Colonic mucosa (tissue), 4 donors: ENCODE data around the gene POLDIP3. TPM values are rescaled to one million over a fixed set of nuclear protein-coding genes. Genes with fewer than 3 reads are reported as not detected.
"Not testable (repeated sequence)": the region's sequence is repeated elsewhere in the genome, so short reads cannot be mapped to it uniquely, and the experiment has no call there.

Source experiments
- DNase-seq: peaks from one replicate; pipeline ENCODE4 v3.0.0-alpha.2; 2020
- H3K27ac ChIP-seq: fragments of 200-600 bp; one replicate; pipeline ENCODE4 v1.8.0; 2021
- H3K27me3 ChIP-seq: fragments of 200-600 bp; one replicate; pipeline ENCODE4 v1.8.0; 2021
- H3K36me3 ChIP-seq: fragments of 200-600 bp; one replicate; pipeline ENCODE4 v1.8.0; 2021
- H3K4me1 ChIP-seq: fragments of 200-600 bp; one replicate; pipeline ENCODE4 v1.8.0; 2021; ENCODE audit warnings: mild to moderate bottlenecking
- H3K4me3 ChIP-seq: fragments of 200-600 bp; one replicate; pipeline ENCODE4 v1.8.0; 2021
- H3K9ac ChIP-seq, 2 donors: one replicate each; pipeline ENCODE4 v1.7.0; 2013; ENCODE audit warnings: control low read depth in 2 of 2, low read depth in 2 of 2, low read length in 2 of 2
- H3K9me3 ChIP-seq: fragments of 200-600 bp; one replicate; pipeline ENCODE4 v1.8.0; 2021
- intact Hi-C: fragments of 100-400 bp; cut with DNase I; formaldehyde crosslinking; loops from one replicate; pipeline ENCODE4 v1.14.1; 2022
- total RNA-seq, 2 donors: library from RNA; stranded (reverse); fragmentation: NEBNext Ultra II Directional in 1 of 2; extraction: Animal tissue kit (Norgen Biotek cat#: 25700) in 1 of 2; gene quantifications; one replicate each; pipeline ENCODE4 v1.2.1, GENCODE V29; 2021
- TF ChIP-seq, protein P1 (sequence below): fragments of 200-600 bp; IDR thresholded peaks from one replicate; pipeline ENCODE4 v1.8.0; 2022; ENCODE audit warnings: antibody characterized with exemption, mild to moderate bottlenecking
- donor health status: healthy.
- donor health status: DM: no; HTN: no; CAD: no.
- donor health status: DM: no; HTN: no; CAD: no.

Gene POLDIP3
- total RNA-seq, 2 donors from 2014 or later, result 55.0 to 68.2 TPM

DNA sequence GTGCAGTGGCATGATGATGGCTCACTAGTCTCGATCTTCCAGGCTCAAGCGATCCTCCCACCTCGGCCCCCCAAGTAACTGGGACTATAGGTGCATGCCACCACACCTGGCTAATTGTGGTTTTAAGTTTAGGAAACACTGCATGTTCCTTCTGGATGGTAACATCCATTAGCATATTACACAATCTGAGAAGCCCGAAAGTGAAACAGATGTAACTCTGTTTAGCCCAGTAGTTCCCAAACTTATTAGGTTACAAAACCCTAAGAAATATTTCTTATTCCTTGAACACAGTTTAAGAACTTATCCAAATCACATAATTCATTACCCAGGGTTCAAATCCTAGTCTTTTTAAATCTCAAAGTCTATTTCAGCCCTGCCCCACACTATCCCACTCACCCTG is 28.3 kb downstream of the POLDIP3 start:
- Histone ChIP-seq H3K27ac (no peak overlapping the region), H3K4me3 (no peak overlapping the region), H3K36me3 (peaks cover 14% of the 10 kb centered on the region), H3K9ac (no peak overlapping the region), H3K9me3 (no peaks in the 10 kb centered on the region), H3K27me3 (no peaks in the 10 kb centered on the region), H3K4me1 (no peaks in the 10 kb centered on the region)
- TF ChIP-seq, protein P1, sequence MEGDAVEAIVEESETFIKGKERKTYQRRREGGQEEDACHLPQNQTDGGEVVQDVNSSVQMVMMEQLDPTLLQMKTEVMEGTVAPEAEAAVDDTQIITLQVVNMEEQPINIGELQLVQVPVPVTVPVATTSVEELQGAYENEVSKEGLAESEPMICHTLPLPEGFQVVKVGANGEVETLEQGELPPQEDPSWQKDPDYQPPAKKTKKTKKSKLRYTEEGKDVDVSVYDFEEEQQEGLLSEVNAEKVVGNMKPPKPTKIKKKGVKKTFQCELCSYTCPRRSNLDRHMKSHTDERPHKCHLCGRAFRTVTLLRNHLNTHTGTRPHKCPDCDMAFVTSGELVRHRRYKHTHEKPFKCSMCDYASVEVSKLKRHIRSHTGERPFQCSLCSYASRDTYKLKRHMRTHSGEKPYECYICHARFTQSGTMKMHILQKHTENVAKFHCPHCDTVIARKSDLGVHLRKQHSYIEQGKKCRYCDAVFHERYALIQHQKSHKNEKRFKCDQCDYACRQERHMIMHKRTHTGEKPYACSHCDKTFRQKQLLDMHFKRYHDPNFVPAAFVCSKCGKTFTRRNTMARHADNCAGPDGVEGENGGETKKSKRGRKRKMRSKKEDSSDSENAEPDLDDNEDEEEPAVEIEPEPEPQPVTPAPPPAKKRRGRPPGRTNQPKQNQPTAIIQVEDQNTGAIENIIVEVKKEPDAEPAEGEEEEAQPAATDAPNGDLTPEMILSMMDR, result no peak
- DNase-seq, result no peak
- intact Hi-C loops, result no loop called here

DNA sequence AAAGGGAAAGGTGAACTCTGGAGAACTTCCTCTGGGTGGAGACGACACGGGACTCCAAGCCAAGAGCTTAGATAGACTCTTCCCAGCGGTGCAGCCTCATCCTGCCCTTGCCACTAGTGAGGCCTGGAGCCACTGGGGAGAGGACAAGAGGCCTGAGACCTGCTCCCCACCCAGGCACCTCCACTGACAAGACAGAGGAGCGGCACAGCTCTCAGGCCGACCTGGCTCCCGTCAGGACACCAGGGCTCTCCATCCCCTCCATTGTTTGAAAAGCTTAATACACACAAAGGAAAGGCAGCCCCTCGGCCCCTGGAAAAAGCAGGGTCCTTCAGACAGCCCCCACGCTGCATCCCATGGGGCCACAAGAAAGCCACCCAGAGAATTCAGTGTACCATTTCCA is 29.6 kb downstream of the POLDIP3 start:
- Histone ChIP-seq H3K27me3 (no peaks in the 10 kb centered on the region), H3K4me3 (no peak overlapping the region), H3K9ac (no peak overlapping the region), H3K36me3 (peaks cover 14% of the 10 kb centered on the region), H3K4me1 (no peaks in the 10 kb centered on the region), H3K9me3 (no peaks in the 10 kb centered on the region), H3K27ac (no peak overlapping the region)
- intact Hi-C loops, result no loop called here
- TF ChIP-seq, protein P1, result no peak
- no peak for DNase-seq

DNA sequence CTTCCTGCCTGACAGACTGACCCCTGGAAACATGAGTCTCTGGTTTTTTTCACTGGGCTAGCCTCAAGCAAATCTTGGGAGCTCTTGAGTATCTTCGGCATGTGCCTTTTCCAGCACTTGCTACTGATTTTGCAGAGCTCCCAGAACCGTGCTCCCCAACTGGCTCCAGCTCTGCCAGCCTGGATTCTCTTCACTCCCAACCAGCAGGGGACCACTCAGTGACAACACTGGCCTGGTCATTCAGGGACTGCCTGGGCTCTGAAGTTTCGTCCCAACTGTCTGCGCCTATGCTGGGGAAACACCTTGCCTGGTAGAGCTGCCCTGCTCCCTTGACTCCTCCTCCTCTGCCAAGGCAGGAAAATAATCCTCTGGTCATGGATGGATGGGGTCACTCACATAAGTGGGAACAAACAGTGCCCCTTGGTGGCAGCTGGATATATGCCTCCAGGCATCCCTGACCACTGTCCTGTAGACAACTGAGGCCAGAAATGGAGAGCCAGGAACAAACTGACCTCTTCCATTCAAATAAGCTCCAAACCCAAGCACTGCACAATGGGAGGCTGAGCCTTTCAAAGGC is 30.2 kb downstream of the POLDIP3 start:
- Histone ChIP-seq H3K4me3 (no peak overlapping the region), H3K36me3 (peaks cover 14% of the 10 kb centered on the region), H3K27me3 (no peaks in the 10 kb centered on the region), H3K4me1 (no peaks in the 10 kb centered on the region), H3K9me3 (no peaks in the 10 kb centered on the region), H3K27ac (no peak overlapping the region), H3K9ac (no peak overlapping the region)
- TF ChIP-seq, protein P1, result no peak
- no peak for DNase-seq
- intact Hi-C loops, result no loop called here

DNA sequence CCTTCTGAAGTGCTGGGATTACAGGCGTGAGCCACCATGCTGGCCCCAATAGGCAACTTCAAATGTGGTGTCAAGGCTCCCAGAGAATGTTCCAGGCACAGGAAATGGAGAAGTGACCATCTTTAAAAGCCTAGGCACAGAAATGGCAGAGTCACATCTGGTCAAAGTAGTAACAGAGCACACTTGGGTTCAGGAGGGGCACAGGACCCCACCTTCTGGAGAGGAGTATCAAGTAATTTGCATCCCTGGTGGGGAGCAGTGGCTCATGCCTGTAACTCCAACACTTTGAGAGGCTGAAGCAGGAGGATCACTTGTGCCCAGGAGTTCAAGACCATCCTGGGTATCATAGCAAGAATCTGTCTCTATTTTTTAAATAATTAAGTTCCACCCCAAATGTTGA is 31.7 kb downstream of the POLDIP3 start:
- Histone ChIP-seq H3K9me3 (no peaks in the 10 kb centered on the region), H3K27ac (no peak overlapping the region), H3K4me1 (no peaks in the 10 kb centered on the region), H3K4me3 (no peak overlapping the region), H3K36me3 (peaks cover 14% of the 10 kb centered on the region), H3K9ac (no peak overlapping the region), H3K27me3 (no peaks in the 10 kb centered on the region)
- intact Hi-C loops, result no loop called here
- no peak for DNase-seq
- TF ChIP-seq, protein P1, result no peak

DNA sequence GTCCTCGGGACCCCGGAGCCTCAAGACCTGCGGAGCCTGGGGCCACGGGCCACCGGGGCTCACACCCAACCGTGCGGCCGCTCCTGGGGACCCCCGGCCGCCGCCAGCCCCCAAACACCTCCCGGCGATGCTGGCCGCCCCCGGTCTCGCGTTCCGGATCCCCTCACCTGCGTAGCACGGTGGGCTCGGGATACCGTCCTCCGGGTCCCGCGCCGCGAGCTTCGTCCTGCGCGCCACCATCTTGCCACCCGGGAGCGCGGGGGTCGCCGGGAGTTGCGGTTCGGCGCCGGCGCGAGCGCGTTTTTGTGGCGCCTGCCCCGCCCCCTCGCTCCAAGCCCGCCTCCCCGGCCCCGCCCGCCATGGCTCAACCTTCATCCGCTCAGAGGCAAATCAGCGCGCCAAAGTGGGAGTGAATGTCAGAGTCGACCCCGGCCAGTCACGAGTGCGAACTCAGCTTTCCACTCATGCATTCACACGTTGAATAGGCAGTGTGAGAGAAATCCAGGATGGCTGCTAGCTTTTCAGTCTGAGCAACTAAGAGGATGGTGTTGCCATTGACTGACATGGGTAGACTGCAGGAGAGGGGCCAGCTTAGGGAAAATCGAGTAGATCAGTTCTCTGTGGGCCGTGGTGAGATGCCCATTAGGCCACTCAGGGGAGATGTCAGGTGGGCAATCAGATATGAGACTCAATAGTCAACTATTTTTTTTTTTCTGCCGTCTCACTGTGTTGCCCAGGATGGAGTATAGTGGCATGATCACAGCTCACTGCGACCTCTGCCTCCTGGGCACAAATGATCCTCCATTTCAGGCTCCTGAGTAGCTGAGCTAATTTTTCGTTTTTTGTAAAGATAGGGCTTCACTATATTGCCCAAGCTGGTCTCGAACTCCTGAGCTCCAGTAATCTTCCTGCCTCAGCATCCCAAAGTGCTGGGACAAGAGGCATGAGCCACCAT is 32.6 kb downstream of the POLDIP3 start:
- DNase-seq, result peak; percentile 84
- TF ChIP-seq, protein P1, result no peak
- intact Hi-C loops, result no loop called here
- H3K9me3 ChIP-seq, result no peaks in the 10 kb centered on the region
- H3K4me1 ChIP-seq, result no peaks in the 10 kb centered on the region
- peak overlapping the region; percentile 46 to 69 for H3K9ac ChIP-seq
- peaks cover 7% of the 10 kb centered on the region for H3K36me3 ChIP-seq
- no peaks in the 10 kb centered on the region for H3K27me3 ChIP-seq
- H3K27ac ChIP-seq, result peak overlapping the region; percentile 40
- H3K4me3 ChIP-seq, result peak overlapping the region; percentile 89

DNA sequence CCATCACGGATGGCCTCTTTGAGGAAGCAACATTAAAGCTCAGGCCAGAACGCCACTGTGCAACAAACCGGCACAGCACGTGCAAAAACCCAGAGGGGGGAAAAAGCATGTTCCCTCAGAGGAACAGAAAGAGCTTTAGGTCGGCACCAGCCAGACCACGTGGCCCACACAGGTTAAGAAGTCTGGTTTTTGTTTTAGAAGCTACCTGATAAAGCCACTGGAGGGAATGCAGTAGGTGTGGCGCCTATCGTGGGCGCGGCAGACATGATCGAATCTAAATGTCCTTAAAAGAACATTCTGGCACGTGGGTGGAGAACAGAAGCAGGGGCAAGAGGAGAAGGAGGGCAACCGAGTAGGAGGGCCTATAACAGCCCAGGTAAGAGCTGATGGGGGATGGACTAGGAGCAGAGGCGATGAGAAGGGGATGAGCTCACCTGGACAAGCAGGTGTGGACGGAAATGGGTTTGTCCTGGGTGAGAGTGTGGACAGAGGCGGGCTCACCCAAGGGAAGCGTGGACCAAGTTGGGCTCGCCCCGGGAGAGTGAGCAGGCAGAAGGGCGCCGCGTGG is 33.4 kb downstream of the POLDIP3 start:
- H3K9me3 ChIP-seq, H3K27me3 ChIP-seq, intact Hi-C loops, H3K36me3 ChIP-seq, H3K4me1 ChIP-seq, DNase-seq: not testable (repeated sequence)
- H3K9ac ChIP-seq, result peak overlapping the region; percentile 46 to 69
- H3K4me3 ChIP-seq, result peak overlapping the region; percentile 89
- H3K27ac ChIP-seq, result peak overlapping the region; percentile 40

DNA sequence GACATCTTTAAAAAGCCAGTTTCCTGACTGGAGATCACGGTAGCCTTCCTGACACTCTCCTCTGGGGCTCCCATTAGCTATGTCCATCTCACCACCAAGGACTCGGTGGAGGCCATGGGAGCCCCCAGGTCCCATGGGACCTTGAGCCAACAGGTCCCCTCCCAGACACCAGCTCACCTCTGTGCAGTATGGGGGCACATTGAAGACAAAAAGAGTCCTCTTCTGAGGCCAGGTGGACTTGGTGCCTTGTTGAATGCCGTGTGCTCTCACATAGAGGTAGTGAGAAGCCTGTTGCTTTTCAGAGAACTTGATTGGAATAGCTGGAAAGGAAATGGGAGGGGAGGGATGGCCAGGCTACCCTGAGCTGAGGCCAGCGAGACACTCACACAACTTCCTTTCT is 34.6 kb downstream of the POLDIP3 start:
- H3K4me1 ChIP-seq, H3K9me3 ChIP-seq, H3K4me3 ChIP-seq, DNase-seq, H3K27ac ChIP-seq, H3K9ac ChIP-seq, intact Hi-C loops, H3K27me3 ChIP-seq, H3K36me3 ChIP-seq: not testable (repeated sequence)
